ENCODE measurements around the gene SPTLC1.
"Not testable (repeated sequence)": the region's sequence is repeated elsewhere in the genome, so short reads cannot be mapped to it uniquely, and the experiment has no call there.

DNA sequence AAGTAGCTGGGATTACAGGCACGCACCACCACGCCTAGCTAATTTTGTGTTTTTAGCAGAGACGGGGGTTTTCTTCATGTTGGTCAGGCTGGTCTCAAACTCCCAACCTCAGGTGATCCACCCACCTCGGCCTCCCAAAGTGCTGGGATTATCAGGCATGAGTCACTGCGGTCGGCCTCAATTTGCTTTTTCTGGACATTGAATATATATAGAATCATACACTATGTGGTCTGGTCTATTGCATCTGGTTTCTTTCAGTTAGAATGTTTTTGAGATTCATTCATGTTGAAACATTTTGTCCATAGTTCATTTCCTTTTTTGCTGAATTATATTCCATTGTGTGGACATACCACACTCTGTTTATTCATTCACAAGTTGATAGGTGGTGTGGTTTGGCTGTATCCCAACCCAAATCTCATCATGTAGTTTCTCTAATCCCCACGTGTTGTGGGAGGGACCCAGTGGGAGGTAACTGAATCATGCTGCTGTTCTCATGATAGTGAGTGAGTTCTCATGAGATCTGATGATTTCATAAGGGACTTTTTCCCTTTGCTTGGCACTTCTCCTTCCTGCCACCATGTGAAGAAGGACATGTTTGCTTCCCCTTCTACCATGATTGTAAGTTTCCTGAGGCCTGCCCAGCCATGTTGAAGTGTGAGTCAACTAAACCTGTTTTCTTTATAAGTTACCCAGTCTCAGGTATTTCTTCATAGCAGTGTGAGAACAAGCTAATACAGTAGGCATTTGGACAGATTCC is 93.2 kb downstream of the SPTLC1 start:
- TF ChIP-seq POLR2A (IDR thresholded peaks at IDR 0.05; ENCODE audit: low read length); GATA1 (IDR thresholded peaks at IDR 0.05; ENCODE audit: low read depth, low read length): not testable (repeated sequence)

Data from erythroblast (primary cell).